HG03159 (cell line): ENCODE measurements around the gene AR.
A peak's percentile ranks its signal among the peaks of the same experiment; 100 is the strongest.

Experiments used
- ATAC-seq: cut with Tn5 transposase; IDR thresholded peaks from one replicate; pipeline ENCODE4 v1.9.1; 2021; ENCODE audit warnings: mild to moderate bottlenecking, moderate library complexity; ENCODE audit not compliant: unreplicated experiment

Gene AR

GRCh38 chrX:67563469-67564448 lies 19.9 kb downstream of the AR start:
- no peak for ATAC-seq

GRCh38 chrX:67564475-67564874 lies 20.7 kb downstream of the AR start:
- no peak for ATAC-seq

- ATAC-seq = no peak
These were observed 24.9 kb downstream of the AR start for GRCh38 chrX:67568769-67569168.

- no peak for ATAC-seq
These were observed 27.0 kb downstream of the AR start for GRCh38 chrX:67570839-67571238.

- ATAC-seq = no peak
These were observed 30.9 kb downstream of the AR start for GRCh38 chrX:67574696-67575095.

GRCh38 chrX:67582436-67582835 lies 38.6 kb downstream of the AR start:
- ATAC-seq = no peak

GRCh38 chrX:67583171-67583570 lies 39.4 kb downstream of the AR start:
- ATAC-seq = no peak

- ATAC-seq = no peak
These were observed 41.6 kb downstream of the AR start for GRCh38 chrX:67585401-67585800.

- no peak for ATAC-seq
These were observed 44.3 kb downstream of the AR start for GRCh38 chrX:67587946-67588624.

- ATAC-seq = no peak
These were observed 53.3 kb downstream of the AR start for GRCh38 chrX:67596839-67597790.

- no peak for ATAC-seq
These were observed 55.7 kb downstream of the AR start for GRCh38 chrX:67599532-67599931.

- ATAC-seq = no peak
These were observed 58.0 kb downstream of the AR start for GRCh38 chrX:67601771-67602170.

- ATAC-seq = peak; percentile 68
These were observed 61.3 kb downstream of the AR start for GRCh38 chrX:67604979-67605703.

GRCh38 chrX:67607466-67607865 lies 63.6 kb downstream of the AR start:
- ATAC-seq = no peak

- ATAC-seq = peak; percentile 61
These were observed 66.5 kb downstream of the AR start for GRCh38 chrX:67610282-67610681.

- no peak for ATAC-seq
These were observed 68.4 kb downstream of the AR start for GRCh38 chrX:67612231-67612630.

- no peak for ATAC-seq
These were observed 69.5 kb downstream of the AR start for GRCh38 chrX:67613366-67613765.

GRCh38 chrX:67613996-67614395 lies 70.2 kb downstream of the AR start:
- no peak for ATAC-seq

- ATAC-seq = no peak
These were observed 70.6 kb downstream of the AR start for GRCh38 chrX:67614423-67614822.

- ATAC-seq = peak; percentile 81
These were observed 75.4 kb downstream of the AR start for GRCh38 chrX:67619253-67619652.
